Fibroblast of lung (primary cell): ENCODE data around the gene ANKRD13A. TPM values are rescaled to one million over a fixed set of nuclear protein-coding genes. Genes with fewer than 3 reads are reported as not detected.
A peak's percentile ranks its signal among the peaks of the same experiment; 100 is the strongest.

Experiments
- DNase-seq, 2 donors: peaks; one replicate each; pipeline versions ENCODE4 v3.0.0 to v3.0.0-alpha.2; 2010; ENCODE audit warnings: low read depth in 2 of 2
- H2AFZ ChIP-seq: 2 replicates; pipeline ENCODE4 v1.5.1; 2012; ENCODE audit warnings: low read length, control low read depth, inconsistent platforms
- H3K27ac ChIP-seq: 2 replicates; pipeline ENCODE4 v1.5.1; 2011; ENCODE audit warnings: low read length, control low read depth; ENCODE audit not compliant: insufficient read depth
- H3K27me3 ChIP-seq: 2 replicates; pipeline ENCODE4 v1.5.1; 2011; ENCODE audit warnings: mild to moderate bottlenecking, low read length; ENCODE audit not compliant: control insufficient read depth, insufficient read depth
- H3K36me3 ChIP-seq: 2 replicates; pipeline ENCODE4 v1.5.1; 2011; ENCODE audit warnings: low read length; ENCODE audit not compliant: control insufficient read depth, insufficient read depth
- H3K4me1 ChIP-seq: 2 replicates; pipeline ENCODE4 v1.5.1; 2011; ENCODE audit warnings: low read length; ENCODE audit not compliant: control insufficient read depth, insufficient read depth; ENCODE audit errors: extremely low read depth
- H3K4me2 ChIP-seq: 2 replicates; pipeline ENCODE4 v1.5.1; 2011; ENCODE audit warnings: low read length, control low read depth; ENCODE audit not compliant: insufficient read depth; ENCODE audit errors: extremely low read depth
- H3K4me3 ChIP-seq, 4 experiments: fragments of 200-600 bp in 1 of 4; sonication (generic) in 1 of 4; replicated peaks in 1 of 4; 2 replicates each; pipeline ENCODE4 v1.5.1; 2011 to 2016; ENCODE audit warnings: low read length in 4 of 4, low read depth in 3 of 4, mild to moderate bottlenecking in 3 of 4, control low read depth in 2 of 4, inconsistent platforms in 1 of 4, mixed read lengths in 1 of 4; ENCODE audit not compliant: insufficient read depth in 1 of 4; ENCODE audit errors: control extremely low read depth in 1 of 4
- H3K79me2 ChIP-seq: 2 replicates; pipeline ENCODE4 v1.5.1; 2012; ENCODE audit warnings: mild to moderate bottlenecking, low read length, inconsistent platforms; ENCODE audit not compliant: control insufficient read depth, insufficient read depth
- H3K9ac ChIP-seq: 2 replicates; pipeline ENCODE4 v1.5.1; 2011; ENCODE audit warnings: mild to moderate bottlenecking, low read length, control low read depth; ENCODE audit not compliant: insufficient read depth
- H3K9me3 ChIP-seq: 2 replicates; pipeline ENCODE4 v1.5.1; 2012; ENCODE audit warnings: low read depth, low read length; ENCODE audit not compliant: control insufficient read depth, insufficient read depth
- H4K20me1 ChIP-seq: 2 replicates; pipeline ENCODE4 v1.5.1; 2011; ENCODE audit warnings: low read length; ENCODE audit not compliant: control insufficient read depth, insufficient read depth; ENCODE audit errors: extremely low read depth
- CTCF ChIP-seq, 2 donors: IDR thresholded peaks in 1 of 2; conservative IDR thresholded peaks in 1 of 2; 1 replicate in 1 of 2; 2 replicates in 1 of 2; pipeline ENCODE4 v1.5.1; 2011 to 2012; ENCODE audit warnings: low read length in 2 of 2, control low read depth in 1 of 2, inconsistent platforms in 1 of 2, low read depth in 1 of 2, mild to moderate bottlenecking in 1 of 2
- EZH2 ChIP-seq: IDR thresholded peaks from 2 replicates; pipeline ENCODE4 v1.5.1; 2012; ENCODE audit warnings: low read length, control low read depth, mild to moderate bottlenecking; ENCODE audit errors: missing control alignments
- polyA plus RNA-seq, 2 donors: library from polyadenylated mRNA; depleted of rRNA in 1 of 2; stranded (reverse) in 1 of 2; unstranded in 1 of 2; fragments of >200 nt; gene quantifications; 2 replicates each; pipeline ENCODE4 v1.2.1, GENCODE V29; 2011 to 2012; ENCODE audit warnings: missing spikeins in 1 of 2
- total RNA-seq: library from RNA; depleted of rRNA; stranded (reverse); fragments of >200 nt; gene quantifications from 2 replicates; pipeline ENCODE4 v1.2.1, GENCODE V29; 2014

ANKRD13A gene
- total and polyA plus RNA-seq, 2 donors (not counting 1 experiment from before 2014, with no cell fraction given): 168 to 340 TPM

- no peak overlapping the region for H3K4me3 ChIP-seq
- H3K4me1 ChIP-seq: peaks cover 2% of the 10 kb centered on the region
- no peak for DNase-seq
- no peak overlapping the region for H2AFZ ChIP-seq
- H3K27ac ChIP-seq: no peak overlapping the region
- no peak for TF ChIP-seq CTCF (conservative IDR thresholded peaks at IDR 0.05 in 1 of 2, IDR thresholded peaks at IDR 0.05 in 1 of 2; ENCODE audit: low read depth in 1 of 2, low read length in 2 of 2)
- TF ChIP-seq EZH2: no peak
- H3K9me3 ChIP-seq: no peaks in the 10 kb centered on the region
- H4K20me1 ChIP-seq: no peaks in the 10 kb centered on the region
- peaks cover 9% of the 10 kb centered on the region for H3K36me3 ChIP-seq
- H3K79me2 ChIP-seq: no peaks in the 10 kb centered on the region
- no peak overlapping the region for H3K9ac ChIP-seq
- no peak overlapping the region for H3K4me2 ChIP-seq
- H3K27me3 ChIP-seq: no peaks in the 10 kb centered on the region
Measured at GRCh38 chr12:109963330-109963729, 35.9 kb upstream of the ANKRD13A start.

- Histone ChIP-seq H3K4me1 (peaks cover 2% of the 10 kb centered on the region), H3K79me2 (no peaks in the 10 kb centered on the region), H3K27ac (no peak overlapping the region), H2AFZ (no peak overlapping the region), H4K20me1 (no peaks in the 10 kb centered on the region), H3K4me3 (no peak overlapping the region), H3K4me2 (no peak overlapping the region), H3K27me3 (no peaks in the 10 kb centered on the region), H3K36me3 (peaks cover 9% of the 10 kb centered on the region), H3K9me3 (no peaks in the 10 kb centered on the region), H3K9ac (no peak overlapping the region)
- peak; percentile 60 to 84 for DNase-seq
- TF ChIP-seq CTCF (conservative IDR thresholded peaks at IDR 0.05 in 1 of 2, IDR thresholded peaks at IDR 0.05 in 1 of 2; ENCODE audit: low read depth in 1 of 2, low read length in 2 of 2) (no peak), EZH2 (no peak)
Measured at GRCh38 chr12:109963743-109964429, 35.3 kb upstream of the ANKRD13A start.

- DNase-seq: no peak
- Histone ChIP-seq H3K36me3 (peaks cover 7% of the 10 kb centered on the region), H3K4me2 (no peak overlapping the region), H2AFZ (no peak overlapping the region), H3K9me3 (no peaks in the 10 kb centered on the region), H3K4me3 (no peak overlapping the region), H3K9ac (no peak overlapping the region), H3K4me1 (peaks cover 2% of the 10 kb centered on the region), H3K79me2 (no peaks in the 10 kb centered on the region), H3K27ac (no peak overlapping the region), H3K27me3 (no peaks in the 10 kb centered on the region), H4K20me1 (no peaks in the 10 kb centered on the region)
- TF ChIP-seq EZH2 (no peak), CTCF (conservative IDR thresholded peaks at IDR 0.05 in 1 of 2, IDR thresholded peaks at IDR 0.05 in 1 of 2; ENCODE audit: low read depth in 1 of 2, low read length in 2 of 2) (no peak)
Measured at GRCh38 chr12:109966546-109966945, 32.7 kb upstream of the ANKRD13A start.
